A549 (cell line): ENCODE data around the gene SAYSD1. TPM values are rescaled to one million over a fixed set of nuclear protein-coding genes. Genes with fewer than 3 reads are reported as not detected.

Experiments
- ATAC-seq, 2 experiments: fragments of 200-7000 bp in 1 of 2; fragments of >200 bp in 1 of 2; cut with Nextera tagmentation in 1 of 2; cut with Tn5 transposase in 1 of 2; 3 replicates each; pipeline versions ENCODE4 v1.8.0 to v1.9.1; 2018 to 2020; ENCODE audit warnings: mild to moderate bottlenecking in 1 of 2, moderate library complexity in 1 of 2
- CTCF ChIA-PET: fragments of 300-600 bp; sonication (Branson Sonifier 250); formaldehyde crosslinking; extraction: SDS; loops from one replicate; lab custom pipeline; 2021; ENCODE audit warnings: antibody characterized with exemption, inconsistent platforms; lab: Yijun Ruan, JAX
- POLR2A ChIA-PET: fragments of 350-600 bp; formaldehyde crosslinking; extraction: SDS; loops from one replicate; lab custom pipeline; 2021; ENCODE audit warnings: antibody characterized with exemption, inconsistent platforms; lab: Yijun Ruan, JAX
- DNase-seq, 2 experiments: peaks; one replicate each; pipeline versions ENCODE4 v3.0.0 to v3.0.0-alpha.2; 2011 to 2016; ENCODE audit warnings: low read depth in 1 of 2, low spot score in 1 of 2
- FAIRE-seq: peaks from 2 replicates; lab custom pipeline; 2011; peaks lifted over from hg19 to GRCh38; lab: Jason Lieb, UNC
- H3K27ac ChIP-seq, 2 experiments: fragments of >200 bp; sonication (Bioruptor Twin); formaldehyde crosslinking; 3 replicates each; pipeline ENCODE4 v1.5.1; 2016 to 2017
- H3K4me1 ChIP-seq: fragments of >200 bp; sonication (Bioruptor Twin); formaldehyde crosslinking; 3 replicates; pipeline ENCODE4 v1.6.1; 2016
- H3K4me2 ChIP-seq: fragments of >200 bp; sonication (Bioruptor Twin); formaldehyde crosslinking; 3 replicates; pipeline ENCODE4 v1.6.1; 2016
- H3K4me3 ChIP-seq: fragments of >200 bp; sonication (Bioruptor Twin); formaldehyde crosslinking; 3 replicates; pipeline ENCODE4 v1.5.1; 2016
- H3K9me3 ChIP-seq: fragments of >200 bp; sonication (Bioruptor Twin); formaldehyde crosslinking; 3 replicates; pipeline ENCODE4 v1.6.1; 2016
- ATOH8 ChIP-seq: fragments of 250-450 bp; sonication (Bioruptor Pico); IDR thresholded peaks from 2 replicates; pipeline ENCODE4 v1.5.0; 2020; ENCODE audit warnings: low read depth, mild to moderate bottlenecking, moderate library complexity
- CBX8 ChIP-seq: fragments of 200-600 bp; sonication (generic); IDR thresholded peaks from 2 replicates; pipeline ENCODE4 v1.6.1; 2016
- CEBPB ChIP-seq, 2 experiments: fragments of >200 bp in 1 of 2; sonication (Bioruptor Twin) in 1 of 2; formaldehyde crosslinking in 1 of 2; IDR thresholded peaks; 2 replicates each; pipeline ENCODE4 v1.6.1; 2012 to 2016
- CHD4 ChIP-seq: fragments of 200-600 bp; sonication (generic); IDR thresholded peaks from 2 replicates; pipeline ENCODE4 v1.6.1; 2016; ENCODE audit warnings: antibody characterized with exemption, mild to moderate bottlenecking, borderline replicate concordance
- CTCF ChIP-seq: fragments of >200 bp; sonication (Bioruptor Twin); formaldehyde crosslinking; IDR thresholded peaks from 3 replicates; pipeline ENCODE4 v1.5.1; 2016
- E2F6 ChIP-seq: IDR thresholded peaks from 2 replicates; pipeline ENCODE4 v1.6.1; 2012; ENCODE audit warnings: low read depth, borderline replicate concordance
- EHF ChIP-seq: fragments of 250-450 bp; sonication (Bioruptor Pico); IDR thresholded peaks from 2 replicates; pipeline ENCODE4 v1.5.0; 2020; ENCODE audit warnings: mild to moderate bottlenecking
- EHMT2 ChIP-seq: fragments of 200-600 bp; sonication (generic); IDR thresholded peaks from 2 replicates; pipeline ENCODE4 v1.6.1; 2016; ENCODE audit warnings: antibody characterized with exemption, low read depth, mild to moderate bottlenecking, moderate library complexity
- EP300 ChIP-seq, 2 experiments: fragments of >200 bp; sonication (Bioruptor Twin); formaldehyde crosslinking; IDR thresholded peaks; 2 replicates in 1 of 2; 3 replicates in 1 of 2; pipeline ENCODE4 v1.6.1; 2016 to 2017
- ESRRA ChIP-seq: fragments of 150-350 bp; IDR thresholded peaks from 2 replicates; pipeline ENCODE4 v1.6.1; 2014; ENCODE audit warnings: mild to moderate bottlenecking, low read length, borderline replicate concordance
- FOSB ChIP-seq: fragments of 250-450 bp; sonication (Bioruptor Pico); IDR thresholded peaks from 2 replicates; pipeline ENCODE4 v1.5.0; 2020; ENCODE audit warnings: mild to moderate bottlenecking, moderate library complexity
- FOSL2 ChIP-seq, 2 experiments: fragments of 450-650 bp in 1 of 2; fragments of >200 bp in 1 of 2; sonication (Bioruptor Twin) in 1 of 2; formaldehyde crosslinking; IDR thresholded peaks; 2 replicates each; pipeline versions ENCODE4 v1.5.0 to v1.6.1; 2016 to 2020; ENCODE audit warnings: mild to moderate bottlenecking in 1 of 2, moderate library complexity in 1 of 2
- FOXS1 ChIP-seq: fragments of 250-450 bp; sonication (Bioruptor Pico); IDR thresholded peaks from 2 replicates; pipeline ENCODE4 v1.5.0; 2020; ENCODE audit warnings: mild to moderate bottlenecking, moderate library complexity
- HEYL ChIP-seq: fragments of 250-450 bp; sonication (Bioruptor Pico); IDR thresholded peaks from 2 replicates; pipeline ENCODE4 v1.8.0; 2021; ENCODE audit warnings: mild to moderate bottlenecking, moderate library complexity
- HOXB5 ChIP-seq: fragments of 250-450 bp; sonication (Bioruptor Pico); IDR thresholded peaks from 2 replicates; pipeline ENCODE4 v1.5.0; 2020; ENCODE audit warnings: mild to moderate bottlenecking, moderate library complexity
- JUNB ChIP-seq: fragments of >200 bp; sonication (Bioruptor Twin); formaldehyde crosslinking; IDR thresholded peaks from 2 replicates; pipeline ENCODE4 v1.6.1; 2016
- NPAS2 ChIP-seq: fragments of 250-450 bp; sonication (Bioruptor Pico); IDR thresholded peaks from 2 replicates; pipeline ENCODE4 v1.8.0; 2022; ENCODE audit warnings: mild to moderate bottlenecking, moderate library complexity, borderline replicate concordance
- PBX3 ChIP-seq: IDR thresholded peaks from 2 replicates; pipeline ENCODE4 v1.6.1; 2012
- POLR2AphosphoS2 ChIP-seq: conservative IDR thresholded peaks from 2 replicates; pipeline ENCODE4 v1.6.1; 2012; ENCODE audit warnings: low read length, improper control_type of control experiment, inconsistent platforms
- RAD21 ChIP-seq, 2 experiments: fragments of >200 bp in 1 of 2; sonication (Bioruptor Twin) in 1 of 2; formaldehyde crosslinking in 1 of 2; IDR thresholded peaks in 1 of 2; conservative IDR thresholded peaks in 1 of 2; 2 replicates in 1 of 2; 3 replicates in 1 of 2; pipeline ENCODE4 v1.6.1; 2012 to 2018; ENCODE audit warnings: inconsistent platforms in 1 of 2
- RARB ChIP-seq: fragments of 250-450 bp; sonication (Bioruptor Pico); IDR thresholded peaks from 2 replicates; pipeline ENCODE4 v1.8.0; 2021; ENCODE audit warnings: mild to moderate bottlenecking, moderate library complexity
- RNF2 ChIP-seq: fragments of 200-600 bp; sonication (generic); IDR thresholded peaks from 2 replicates; pipeline ENCODE4 v1.6.1; 2016; ENCODE audit warnings: low read depth, mild to moderate bottlenecking, antibody characterized with exemption, moderate library complexity, borderline replicate concordance
- ZFP36 ChIP-seq: fragments of 450-650 bp; IDR thresholded peaks from 2 replicates; pipeline ENCODE4 v1.6.1; 2014; ENCODE audit warnings: borderline replicate concordance; ENCODE audit not compliant: partially characterized antibody
- WGBS: methylation state at CpG from one replicate; pipeline ENCODE4 v1.1.6; 2017; ENCODE audit errors: missing lambda C conversion rate; 5-methylcytosine and 5-hydroxymethylcytosine counted together
- polyA plus RNA-seq, 4 experiments: library from polyadenylated mRNA; depleted of rRNA in 3 of 4; stranded (reverse); fragments of >200 nt; fragmentation: RNase III in 1 of 4; extraction: RNeasy Plus Mini Kit Qiagen cat#74134 plus additional on column Dnase treatment in 1 of 4; gene quantifications; 2 replicates in 3 of 4; 3 replicates in 1 of 4; pipeline ENCODE4 v1.2.3, GENCODE V29; 2011 to 2017
- TF ChIP-seq, protein P1 (sequence below): fragments of >200 bp; sonication (Bioruptor Twin); formaldehyde crosslinking; IDR thresholded peaks from 3 replicates; pipeline ENCODE4 v1.6.1; 2016
- TF ChIP-seq, protein P2 (sequence below): fragments of 200-600 bp; sonication (generic); IDR thresholded peaks from 2 replicates; pipeline ENCODE4 v1.6.1; 2016; ENCODE audit warnings: antibody characterized with exemption, mild to moderate bottlenecking, moderate library complexity

SAYSD1 gene
- polyA plus RNA-seq, 2 of the 4 experiments (the other 2 are of a cell fraction), result 8.1 to 15.6 TPM

GRCh38 chr6:39073471-39074355, 41.3 kb downstream of the SAYSD1 start (continued):
- TF ChIP-seq HOXB5, result no peak
- no peak for TF ChIP-seq ZFP36

GRCh38 chr6:39072830-39073229, 42.2 kb downstream of the SAYSD1 start:
- no peak for ATAC-seq
- Histone ChIP-seq H3K4me2 (no peak overlapping the region), H3K4me3 (no peak overlapping the region), H3K4me1 (no peaks in the 10 kb centered on the region), H3K27ac (no peak overlapping the region), H3K9me3 (no peaks in the 10 kb centered on the region)
- FAIRE-seq, result no peak
- no peak for DNase-seq
- TF ChIP-seq RARB (CRISPR knock-in tag) (no peak), CBX8 (no peak), HEYL (CRISPR knock-in tag) (no peak), CHD4 (no peak), CTCF (no peak), JUNB (no peak), EP300 (IDR thresholded peaks at IDR 0.05) (no peak), EHF (CRISPR knock-in tag) (no peak), EHMT2 (no peak), PBX3 (no peak), FOSB (CRISPR knock-in tag) (no peak), ZFP36 (no peak), FOSL2 (IDR thresholded peaks at IDR 0.05) (no peak), FOSL2 (CRISPR knock-in tag; IDR thresholded peaks at IDR 0.05) (no peak), FOXS1 (CRISPR knock-in tag) (no peak), CEBPB (IDR thresholded peaks at IDR 0.05) (no peak)
- TF ChIP-seq, protein P1, sequence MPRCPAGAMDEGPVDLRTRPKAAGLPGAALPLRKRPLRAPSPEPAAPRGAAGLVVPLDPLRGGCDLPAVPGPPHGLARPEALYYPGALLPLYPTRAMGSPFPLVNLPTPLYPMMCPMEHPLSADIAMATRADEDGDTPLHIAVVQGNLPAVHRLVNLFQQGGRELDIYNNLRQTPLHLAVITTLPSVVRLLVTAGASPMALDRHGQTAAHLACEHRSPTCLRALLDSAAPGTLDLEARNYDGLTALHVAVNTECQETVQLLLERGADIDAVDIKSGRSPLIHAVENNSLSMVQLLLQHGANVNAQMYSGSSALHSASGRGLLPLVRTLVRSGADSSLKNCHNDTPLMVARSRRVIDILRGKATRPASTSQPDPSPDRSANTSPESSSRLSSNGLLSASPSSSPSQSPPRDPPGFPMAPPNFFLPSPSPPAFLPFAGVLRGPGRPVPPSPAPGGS, result no peak
- ChIA-PET POLR2A (no interaction called here), CTCF (no interaction called here)
- 55% methylated on average over 4 of the region's 9 CpGs for WGBS

GRCh38 chr6:39068391-39068790, 46.6 kb downstream of the SAYSD1 start:
- no peak for FAIRE-seq
- 7% methylated on average over 2 of the region's 7 CpGs for WGBS
- no peak for TF ChIP-seq ZFP36
- no peak for TF ChIP-seq POLR2AphosphoS2
- TF ChIP-seq ATOH8 (CRISPR knock-in tag), result no peak
- TF ChIP-seq EHF (CRISPR knock-in tag), result no peak
- TF ChIP-seq NPAS2 (CRISPR knock-in tag), result no peak
- no peak for TF ChIP-seq ESRRA
- no peak for TF ChIP-seq RAD21 (conservative IDR thresholded peaks at IDR 0.05 in 1 of 2, IDR thresholded peaks at IDR 0.05 in 1 of 2)
- no peak for TF ChIP-seq E2F6
- TF ChIP-seq, protein P2, sequence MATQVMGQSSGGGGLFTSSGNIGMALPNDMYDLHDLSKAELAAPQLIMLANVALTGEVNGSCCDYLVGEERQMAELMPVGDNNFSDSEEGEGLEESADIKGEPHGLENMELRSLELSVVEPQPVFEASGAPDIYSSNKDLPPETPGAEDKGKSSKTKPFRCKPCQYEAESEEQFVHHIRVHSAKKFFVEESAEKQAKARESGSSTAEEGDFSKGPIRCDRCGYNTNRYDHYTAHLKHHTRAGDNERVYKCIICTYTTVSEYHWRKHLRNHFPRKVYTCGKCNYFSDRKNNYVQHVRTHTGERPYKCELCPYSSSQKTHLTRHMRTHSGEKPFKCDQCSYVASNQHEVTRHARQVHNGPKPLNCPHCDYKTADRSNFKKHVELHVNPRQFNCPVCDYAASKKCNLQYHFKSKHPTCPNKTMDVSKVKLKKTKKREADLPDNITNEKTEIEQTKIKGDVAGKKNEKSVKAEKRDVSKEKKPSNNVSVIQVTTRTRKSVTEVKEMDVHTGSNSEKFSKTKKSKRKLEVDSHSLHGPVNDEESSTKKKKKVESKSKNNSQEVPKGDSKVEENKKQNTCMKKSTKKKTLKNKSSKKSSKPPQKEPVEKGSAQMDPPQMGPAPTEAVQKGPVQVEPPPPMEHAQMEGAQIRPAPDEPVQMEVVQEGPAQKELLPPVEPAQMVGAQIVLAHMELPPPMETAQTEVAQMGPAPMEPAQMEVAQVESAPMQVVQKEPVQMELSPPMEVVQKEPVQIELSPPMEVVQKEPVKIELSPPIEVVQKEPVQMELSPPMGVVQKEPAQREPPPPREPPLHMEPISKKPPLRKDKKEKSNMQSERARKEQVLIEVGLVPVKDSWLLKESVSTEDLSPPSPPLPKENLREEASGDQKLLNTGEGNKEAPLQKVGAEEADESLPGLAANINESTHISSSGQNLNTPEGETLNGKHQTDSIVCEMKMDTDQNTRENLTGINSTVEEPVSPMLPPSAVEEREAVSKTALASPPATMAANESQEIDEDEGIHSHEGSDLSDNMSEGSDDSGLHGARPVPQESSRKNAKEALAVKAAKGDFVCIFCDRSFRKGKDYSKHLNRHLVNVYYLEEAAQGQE, result no peak
- no peak for TF ChIP-seq RNF2

More at GRCh38 chr6:39068391-39068790, 46.6 kb downstream of the SAYSD1 start:
- ChIA-PET POLR2A (no interaction called here), CTCF (no interaction called here)
- Histone ChIP-seq H3K4me2 (no peak overlapping the region), H3K9me3 (no peaks in the 10 kb centered on the region), H3K4me3 (no peak overlapping the region), H3K27ac (no peak overlapping the region), H3K4me1 (no peaks in the 10 kb centered on the region)
- DNase-seq (no peak), ATAC-seq (no peak)
